Thoracic aorta (tissue), 2 donors: Measurements from ENCODE around the gene AGRP. TPM values are rescaled to one million over a fixed set of nuclear protein-coding genes. Genes with fewer than 3 reads are reported as not detected.

Source experiments
- ATAC-seq: fragments of 150-250 bp; one replicate; pipeline ENCODE4 v1.8.0; 2017; ENCODE audit warnings: low read depth; ENCODE audit not compliant: insufficient number of reproducible peaks, low FRiP score
- DNase-seq: peaks from one replicate; pipeline ENCODE4 v3.0.0-alpha.2; 2020; ENCODE audit warnings: low spot score
- H3K27ac ChIP-seq, 2 donors: fragments of 200-600 bp; sonication (generic); 1 replicate in 1 of 2; 2 replicates in 1 of 2; pipeline ENCODE4 v1.5.1; 2016; ENCODE audit warnings: mild to moderate bottlenecking in 2 of 2, moderate library complexity in 2 of 2
- H3K27me3 ChIP-seq: fragments of 200-600 bp; sonication (generic); replicated peaks from 2 replicates; pipeline ENCODE4 v1.6.0; 2016; ENCODE audit warnings: mild to moderate bottlenecking; ENCODE audit not compliant: insufficient read depth
- H3K36me3 ChIP-seq: fragments of 200-600 bp; sonication (generic); one replicate; pipeline ENCODE4 v1.5.1; 2016
- H3K4me1 ChIP-seq, 2 donors: fragments of 200-600 bp; sonication (generic); 1 replicate in 1 of 2; 2 replicates in 1 of 2; pipeline versions ENCODE4 v1.5.1 to v1.6.0; 2016; ENCODE audit warnings: low read depth in 2 of 2, mild to moderate bottlenecking in 1 of 2; ENCODE audit not compliant: control insufficient read depth in 1 of 2
- H3K4me3 ChIP-seq: fragments of 200-600 bp; sonication (generic); 2 replicates; pipeline ENCODE4 v1.5.1; 2016; ENCODE audit warnings: mild to moderate bottlenecking
- H3K9me3 ChIP-seq: fragments of 200-600 bp; sonication (generic); 2 replicates; pipeline ENCODE4 v1.5.1; 2016
- CTCF ChIP-seq: fragments of 200-600 bp; sonication (generic); IDR thresholded peaks from one replicate; pipeline ENCODE4 v1.5.1; 2019; ENCODE audit warnings: antibody characterized with exemption
- total RNA-seq, 2 donors: library from RNA; depleted of rRNA; stranded (reverse); fragments of >200 nt; gene quantifications; one replicate each; pipeline versions ENCODE4 v1.1.0 to v1.2.3, GENCODE V29; 2016

Gene AGRP
- total RNA-seq, 2 donors from 2014 or later = not detected

- no peak overlapping the region for H3K27ac ChIP-seq
- no peak for ATAC-seq
- H3K27me3 ChIP-seq = no peaks in the 10 kb centered on the region
- TF ChIP-seq CTCF = no peak
- H3K4me1 ChIP-seq = peaks cover 15 to 28% of the 10 kb centered on the region in 2 donors
- H3K9me3 ChIP-seq = no peaks in the 10 kb centered on the region
- H3K36me3 ChIP-seq = no peaks in the 10 kb centered on the region
- no peak overlapping the region for H3K4me3 ChIP-seq
- no peak for DNase-seq
Observed at GRCh38 chr16:67483731-67484525, 581 bp upstream of the AGRP start.

DNA sequence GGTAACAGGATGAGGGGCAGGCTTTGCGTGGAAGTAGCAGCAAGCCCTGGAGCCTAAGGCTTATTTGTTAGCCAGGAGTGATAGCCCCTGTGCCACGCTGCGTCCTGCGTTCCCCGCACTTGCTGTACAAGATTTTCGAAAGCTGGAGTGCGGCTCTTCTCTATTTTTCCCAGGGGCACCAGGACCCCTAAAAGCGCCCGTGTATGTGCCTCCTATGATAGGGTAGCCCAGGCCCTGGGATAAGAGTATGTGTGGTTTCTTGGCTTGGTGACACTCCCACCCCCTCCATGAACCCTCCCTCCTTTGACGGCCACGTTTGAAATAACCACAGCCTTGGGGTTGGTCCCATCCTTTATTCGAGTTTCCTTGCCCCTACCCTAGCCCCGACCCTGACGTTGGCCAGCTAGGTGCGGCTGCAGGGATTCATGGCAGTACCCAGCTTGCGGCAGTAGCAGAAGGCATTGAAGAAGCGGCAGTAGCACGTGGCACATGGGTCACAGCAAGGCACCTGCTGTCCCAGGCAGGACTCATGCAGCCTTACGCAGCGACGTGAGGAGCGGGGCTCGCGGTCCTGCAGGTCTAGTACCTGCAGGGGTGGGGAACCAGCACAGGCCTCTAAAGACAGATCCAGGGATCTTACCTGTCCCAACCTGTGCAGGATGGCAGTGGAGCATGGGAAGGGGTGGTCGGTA, 968 bp downstream of the AGRP start:
- H3K4me3 ChIP-seq = peak overlapping the region; percentile 92
- DNase-seq (no peak), ATAC-seq (no peak)
- no peak for TF ChIP-seq CTCF
- peaks cover 21 to 29% of the 10 kb centered on the region in 2 donors for H3K4me1 ChIP-seq
- no peaks in the 10 kb centered on the region for H3K9me3 ChIP-seq
- no peaks in the 10 kb centered on the region for H3K27me3 ChIP-seq
- H3K36me3 ChIP-seq = no peaks in the 10 kb centered on the region
- H3K27ac ChIP-seq = peak overlapping the region in 1 of 2 donors; percentile 60

- peak overlapping the region; percentile 49 to 60 for H3K27ac ChIP-seq
- peak overlapping the region; percentile 92 for H3K4me3 ChIP-seq
- ATAC-seq (no peak), DNase-seq (no peak)
- TF ChIP-seq CTCF = no peak
- no peaks in the 10 kb centered on the region for H3K9me3 ChIP-seq
- H3K27me3 ChIP-seq = no peaks in the 10 kb centered on the region
- H3K4me1 ChIP-seq = peaks cover 21 to 29% of the 10 kb centered on the region in 2 donors
- H3K36me3 ChIP-seq = no peaks in the 10 kb centered on the region
Observed at GRCh38 chr16:67481561-67482232, 1.6 kb downstream of the AGRP start.

GRCh38 chr16:67480833-67481560, 2.4 kb downstream of the AGRP start, which contains the start of gene ATP6V0D1:
ATP6V0D1 (minus strand) TSS chr16:67481157; CDS start chr16:67481086, 71 bp downstream.
- peak; percentile 84 for TF ChIP-seq CTCF
- Histone ChIP-seq H3K4me1 (peaks cover 21 to 29% of the 10 kb centered on the region in 2 donors), H3K27ac (peak within 1 kb of the TSS; percentile 74 to 90), H3K27me3 (no peaks in the 10 kb centered on the region), H3K4me3 (peak within 1 kb of the TSS; percentile 92), H3K36me3 (no peaks in the 10 kb centered on the region), H3K9me3 (no peaks in the 10 kb centered on the region)
- DNase-seq (peak; percentile 84), ATAC-seq (peak; percentile 96)
